HEK293T (cell line): ENCODE measurements around the gene SPEG.

Experiments used
- FOXA1 ChIP-seq: fragments of 450-650 bp; IDR thresholded peaks from 2 replicates; pipeline ENCODE4 v1.6.1; 2016; ENCODE audit warnings: mild to moderate bottlenecking
- FOXM1 ChIP-seq: fragments of 450-650 bp; IDR thresholded peaks from 2 replicates; pipeline ENCODE4 v1.6.1; 2017; ENCODE audit warnings: mild to moderate bottlenecking, borderline replicate concordance

GRCh38 chr2:219489315-219489714 is 54.7 kb downstream of the SPEG start:
- TF ChIP-seq FOXM1 (no peak), FOXA1 (no peak)
